ENCODE data around the gene BORCS8. TPM values are rescaled to one million over a fixed set of nuclear protein-coding genes. Genes with fewer than 3 reads are reported as not detected.

The BORCS8 gene
- polyA plus RNA-seq, 1 of the 3 experiments (the other 2 are of a cell fraction) = 36.4 TPM

- TF ChIP-seq REST (IDR thresholded peaks at IDR 0.05; ENCODE audit: low read depth, low read length) = no peak
- no peak for TF ChIP-seq TEAD4 (IDR thresholded peaks at IDR 0.05; ENCODE audit: borderline replicate concordance, insufficient read depth)
- no peak for TF ChIP-seq ZBTB33 (IDR thresholded peaks at IDR 0.05; ENCODE audit: borderline replicate concordance, low read depth)
These were observed 33.0 kb upstream of the BORCS8 start (continued) for GRCh38 chr19:19224852-19225494.

- Histone ChIP-seq H3K4me1 (ENCODE audit: control insufficient read depth in 1 of 2, insufficient read depth in 2 of 2, low read depth in 1 of 2, low read length in 1 of 2) (no peaks in the 10 kb centered on the region), H4K20me1 (ENCODE audit: insufficient read depth) (no peaks in the 10 kb centered on the region), H3K9ac (no peak overlapping the region), H3K9me3 (no peaks in the 10 kb centered on the region), H2AFZ (ENCODE audit: low read depth) (no peak overlapping the region), H3K27ac (ENCODE audit: low read depth in 2 of 2, low read length in 1 of 2) (no peak overlapping the region), H3K27me3 (ENCODE audit: insufficient read depth) (no peaks in the 10 kb centered on the region), H3K79me2 (ENCODE audit: insufficient read depth) (no peaks in the 10 kb centered on the region), H3F3A (replicated peaks; ENCODE audit: insufficient read depth) (no peaks in the 10 kb centered on the region), H3K4me3 (ENCODE audit: low read depth in 2 of 2, low read length in 1 of 2) (no peak overlapping the region), H3K4me2 (no peak overlapping the region), H3K9me2 (no peaks in the 10 kb centered on the region), H3K36me3 (replicated peaks in 1 of 2; ENCODE audit: control insufficient read depth in 1 of 2, insufficient read depth in 2 of 2, low read length in 1 of 2) (no peaks in the 10 kb centered on the region)
- DNase-seq = peak; percentile 15
- ChIA-PET POLR2A (no interaction called here), CTCF (interaction anchor here (1.4 kb wide), 1 partner anchor 118 kb away, joined by 7 read pairs; no protein-coding TSS in a partner anchor)
- whole genome bisulfite sequencing (ENCODE audit: low lambda C conversion rate) = 78% methylated on average over 12 of the region's 17 CpGs
- TF ChIP-seq NRF1 (IDR thresholded peaks at IDR 0.05; ENCODE audit: low read depth, low read length) (no peak), ELF1 (IDR thresholded peaks at IDR 0.05) (no peak), SIN3A (IDR thresholded peaks at IDR 0.05; ENCODE audit: borderline replicate concordance, low read depth, low read length) (no peak), MAX (IDR thresholded peaks at IDR 0.05; ENCODE audit: low read depth) (no peak), YY1 (IDR thresholded peaks at IDR 0.05; ENCODE audit: low read depth) (no peak), REST (IDR thresholded peaks at IDR 0.05; ENCODE audit: low read depth, low read length) (no peak), EZH2phosphoT487 (IDR thresholded peaks at IDR 0.05; ENCODE audit: borderline replicate concordance, low read depth) (no peak), FOXM1 (IDR thresholded peaks at IDR 0.05; ENCODE audit: low read depth) (no peak), GABPA (IDR thresholded peaks at IDR 0.05; ENCODE audit: low read depth) (no peak), RXRA (IDR thresholded peaks at IDR 0.05; ENCODE audit: borderline replicate concordance, low read depth) (no peak), ZBTB33 (IDR thresholded peaks at IDR 0.05; ENCODE audit: borderline replicate concordance, low read depth) (no peak), NFIC (IDR thresholded peaks at IDR 0.05; ENCODE audit: borderline replicate concordance) (no peak), SMC3 (IDR thresholded peaks at IDR 0.05; ENCODE audit: low read depth, low read length) (no peak), TCF12 (IDR thresholded peaks at IDR 0.05) (no peak), USF1 (IDR thresholded peaks at IDR 0.05; ENCODE audit: borderline replicate concordance, low read depth) (no peak)
These were observed 32.3 kb upstream of the BORCS8 start for GRCh38 chr19:19224150-19224851.
